OCI-LY7 (cell line): ENCODE measurements around the gene FAM20B.

ENCODE experiments used
- EZH2phosphoT487 ChIP-seq: fragments of 200-600 bp; sonication (generic); IDR thresholded peaks from 2 replicates; pipeline ENCODE4 v1.6.1; 2018; ENCODE audit warnings: low read depth, borderline replicate concordance, mild to moderate bottlenecking, mixed run types, antibody characterized with exemption, low read length, moderate library complexity, mixed read lengths
- TF ChIP-seq, protein P1 (sequence below): fragments of 200-600 bp; sonication (generic); conservative IDR thresholded peaks from 2 replicates; pipeline ENCODE4 v1.5.1; 2014; ENCODE audit warnings: mild to moderate bottlenecking, antibody characterized with exemption, low read length, moderate library complexity, mixed read lengths

DNA sequence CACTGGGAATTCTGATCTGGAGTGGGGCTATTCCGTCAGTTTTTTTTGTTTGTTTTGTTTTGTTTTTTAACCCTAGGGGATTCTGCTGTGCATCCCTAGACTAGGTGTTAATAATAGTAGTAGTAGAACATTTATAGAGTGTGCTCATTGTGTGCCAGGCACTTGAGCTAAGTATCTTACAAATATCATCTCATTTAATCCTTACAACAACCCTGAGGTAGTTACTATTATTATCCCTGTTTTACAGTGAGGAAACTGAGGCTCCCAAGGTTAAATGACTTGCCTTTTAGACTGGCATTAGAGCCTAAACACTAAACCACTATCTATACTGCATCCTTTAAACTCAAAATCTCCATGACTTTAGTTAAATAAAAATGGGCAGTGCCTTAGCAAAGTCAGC is 78.3 kb downstream of the FAM20B start:
- TF ChIP-seq, protein P1, sequence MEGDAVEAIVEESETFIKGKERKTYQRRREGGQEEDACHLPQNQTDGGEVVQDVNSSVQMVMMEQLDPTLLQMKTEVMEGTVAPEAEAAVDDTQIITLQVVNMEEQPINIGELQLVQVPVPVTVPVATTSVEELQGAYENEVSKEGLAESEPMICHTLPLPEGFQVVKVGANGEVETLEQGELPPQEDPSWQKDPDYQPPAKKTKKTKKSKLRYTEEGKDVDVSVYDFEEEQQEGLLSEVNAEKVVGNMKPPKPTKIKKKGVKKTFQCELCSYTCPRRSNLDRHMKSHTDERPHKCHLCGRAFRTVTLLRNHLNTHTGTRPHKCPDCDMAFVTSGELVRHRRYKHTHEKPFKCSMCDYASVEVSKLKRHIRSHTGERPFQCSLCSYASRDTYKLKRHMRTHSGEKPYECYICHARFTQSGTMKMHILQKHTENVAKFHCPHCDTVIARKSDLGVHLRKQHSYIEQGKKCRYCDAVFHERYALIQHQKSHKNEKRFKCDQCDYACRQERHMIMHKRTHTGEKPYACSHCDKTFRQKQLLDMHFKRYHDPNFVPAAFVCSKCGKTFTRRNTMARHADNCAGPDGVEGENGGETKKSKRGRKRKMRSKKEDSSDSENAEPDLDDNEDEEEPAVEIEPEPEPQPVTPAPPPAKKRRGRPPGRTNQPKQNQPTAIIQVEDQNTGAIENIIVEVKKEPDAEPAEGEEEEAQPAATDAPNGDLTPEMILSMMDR = no peak
- TF ChIP-seq EZH2phosphoT487 = no peak
